Left lung (tissue), 10 donors: Measurements from ENCODE around the gene ADGRB3. TPM values are rescaled to one million over a fixed set of nuclear protein-coding genes. Genes with fewer than 3 reads are reported as not detected.
"Not testable (repeated sequence)": the region's sequence is repeated elsewhere in the genome, so short reads cannot be mapped to it uniquely, and the experiment has no call there.

Experiments used
- ATAC-seq: fragments of 200-7000 bp; cut with Tn5 transposase; one replicate; pipeline ENCODE4 v1.9.1; 2020; ENCODE audit warnings: moderate library complexity
- DNase-seq, 4 donors: peaks; one replicate each; pipeline ENCODE4 v3.0.0-alpha.2; 2013 to 2020
- H3K27ac ChIP-seq, 2 donors: fragments of 200-600 bp; sonication (generic) in 1 of 2; one replicate each; pipeline versions ENCODE4 v1.5.0 to v1.8.0; 2020 to 2021
- H3K27me3 ChIP-seq, 2 donors: fragments of 200-600 bp; sonication (generic) in 1 of 2; one replicate each; pipeline versions ENCODE4 v1.5.0 to v1.8.0; 2020 to 2021
- H3K36me3 ChIP-seq, 2 donors: fragments of 200-600 bp; sonication (generic) in 1 of 2; one replicate each; pipeline versions ENCODE4 v1.5.0 to v1.8.0; 2020 to 2021
- H3K4me1 ChIP-seq, 2 donors: fragments of 200-600 bp; one replicate each; pipeline ENCODE4 v1.8.0; 2021
- H3K4me3 ChIP-seq, 2 donors: fragments of 200-600 bp; sonication (generic) in 1 of 2; one replicate each; pipeline versions ENCODE4 v1.5.0 to v1.8.0; 2020 to 2021; ENCODE audit warnings: mild to moderate bottlenecking in 1 of 2
- H3K9me3 ChIP-seq, 2 donors: fragments of 200-600 bp; sonication (generic) in 1 of 2; one replicate each; pipeline versions ENCODE4 v1.5.0 to v1.8.0; 2020 to 2021
- intact Hi-C, 2 donors: fragments of 100-400 bp; cut with DNase I; formaldehyde crosslinking; loops; one replicate each; pipeline versions ENCODE4 v1.11.2 to v1.14.2; 2022
- polyA plus RNA-seq, 6 donors: library from polyadenylated mRNA; unstranded; fragments of 120-200 nt; gene quantifications; one replicate each; pipeline ENCODE4 v1.2.1, GENCODE V29; 2013; ENCODE audit not compliant: insufficient read length in 6 of 6
- total RNA-seq, 2 donors: library from RNA; stranded (reverse); fragmentation: NEBNext Ultra II Directional; extraction: Animal tissue kit (Norgen Biotek cat#: 25700); gene quantifications; one replicate each; pipeline ENCODE4 v1.2.1, GENCODE V29; 2021
- TF ChIP-seq, protein P1 (sequence below), 2 donors: fragments of 200-600 bp; sonication (generic) in 1 of 2; IDR thresholded peaks; one replicate each; pipeline versions ENCODE4 v1.5.0 to v1.8.0; 2021; ENCODE audit warnings: antibody characterized with exemption in 2 of 2
- donor health status: DM: no; HTN: yes; CAD: no.
- donor health status: DM: no; HTN: no; CAD: no.

ADGRB3 gene
- total and polyA plus RNA-seq, 8 donors: 2.0 to 22.4 (median 13.7) TPM

DNA sequence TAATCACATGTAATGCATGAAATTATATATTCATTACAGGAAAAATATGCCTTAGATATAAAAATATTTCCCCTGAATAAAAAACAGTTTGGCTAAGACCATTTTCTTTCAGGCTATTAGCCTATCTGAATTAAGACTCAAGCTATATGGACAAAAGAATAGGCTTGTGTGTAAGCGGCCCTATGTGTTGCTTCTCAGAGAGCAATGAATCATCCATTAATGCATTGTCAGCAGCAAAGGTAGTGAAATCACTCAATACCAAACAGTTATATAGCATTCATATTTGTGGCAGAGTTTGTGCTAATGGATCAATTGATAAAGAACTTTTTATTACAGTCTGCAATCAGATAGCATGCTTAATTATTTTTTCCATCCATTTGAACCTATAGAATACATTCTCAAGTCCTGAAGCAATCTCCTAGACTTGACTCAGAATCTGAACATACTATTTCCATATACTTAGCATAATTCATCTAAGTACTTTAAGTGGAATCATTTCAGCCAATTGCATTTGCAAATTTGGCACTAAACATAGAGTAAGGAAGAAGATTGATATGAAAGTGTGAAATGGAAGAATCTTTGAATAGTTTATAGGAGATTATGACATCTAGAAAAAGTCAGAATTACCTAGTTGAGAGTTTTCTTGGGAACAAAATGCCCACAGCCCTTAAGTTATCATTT is 112.2 kb downstream of the ADGRB3 start:
- Histone ChIP-seq H3K4me3 (no peak overlapping the region), H3K27me3 (no peaks in the 10 kb centered on the region), H3K36me3 (no peaks in the 10 kb centered on the region), H3K27ac (no peak overlapping the region), H3K4me1 (no peaks in the 10 kb centered on the region), H3K9me3 (no peaks in the 10 kb centered on the region)
- TF ChIP-seq, protein P1, sequence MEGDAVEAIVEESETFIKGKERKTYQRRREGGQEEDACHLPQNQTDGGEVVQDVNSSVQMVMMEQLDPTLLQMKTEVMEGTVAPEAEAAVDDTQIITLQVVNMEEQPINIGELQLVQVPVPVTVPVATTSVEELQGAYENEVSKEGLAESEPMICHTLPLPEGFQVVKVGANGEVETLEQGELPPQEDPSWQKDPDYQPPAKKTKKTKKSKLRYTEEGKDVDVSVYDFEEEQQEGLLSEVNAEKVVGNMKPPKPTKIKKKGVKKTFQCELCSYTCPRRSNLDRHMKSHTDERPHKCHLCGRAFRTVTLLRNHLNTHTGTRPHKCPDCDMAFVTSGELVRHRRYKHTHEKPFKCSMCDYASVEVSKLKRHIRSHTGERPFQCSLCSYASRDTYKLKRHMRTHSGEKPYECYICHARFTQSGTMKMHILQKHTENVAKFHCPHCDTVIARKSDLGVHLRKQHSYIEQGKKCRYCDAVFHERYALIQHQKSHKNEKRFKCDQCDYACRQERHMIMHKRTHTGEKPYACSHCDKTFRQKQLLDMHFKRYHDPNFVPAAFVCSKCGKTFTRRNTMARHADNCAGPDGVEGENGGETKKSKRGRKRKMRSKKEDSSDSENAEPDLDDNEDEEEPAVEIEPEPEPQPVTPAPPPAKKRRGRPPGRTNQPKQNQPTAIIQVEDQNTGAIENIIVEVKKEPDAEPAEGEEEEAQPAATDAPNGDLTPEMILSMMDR (IDR thresholded peaks at IDR 0.05): no peak
- no peak for DNase-seq
- ATAC-seq: no peak
- intact Hi-C loops: no loop called here

GRCh38 chr6:68747832-68748231 is 112.8 kb downstream of the ADGRB3 start:
- DNase-seq, H3K36me3 ChIP-seq, H3K4me1 ChIP-seq, ATAC-seq, H3K27ac ChIP-seq, H3K9me3 ChIP-seq, H3K4me3 ChIP-seq, intact Hi-C loops, H3K27me3 ChIP-seq: not testable (repeated sequence)

DNA sequence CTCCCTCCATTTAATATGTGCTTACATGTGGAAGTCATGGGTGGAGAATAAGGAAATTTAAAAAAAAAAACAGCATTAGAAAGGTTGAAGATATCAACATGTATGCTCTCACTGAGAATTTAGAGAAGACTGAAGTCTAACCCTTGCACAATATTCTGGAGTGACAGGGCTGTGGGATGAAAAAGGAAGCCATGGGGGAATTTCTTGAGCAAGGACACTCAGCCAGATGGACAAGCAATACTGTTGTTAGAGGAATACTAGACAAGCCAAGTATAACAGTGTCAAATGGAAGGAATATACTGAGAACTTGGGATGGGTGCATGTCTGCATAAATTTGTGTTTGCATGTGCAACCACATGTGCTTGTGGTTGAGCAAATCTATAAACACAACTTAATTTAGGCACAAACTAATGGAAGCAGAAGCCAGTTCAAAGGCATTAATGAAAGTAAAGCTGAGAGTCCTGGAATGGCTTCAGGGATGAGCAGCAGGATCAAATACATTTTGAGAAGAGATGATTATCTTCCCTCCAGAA is 119.7 kb downstream of the ADGRB3 start:
- Histone ChIP-seq H3K4me1 (no peaks in the 10 kb centered on the region), H3K36me3 (no peaks in the 10 kb centered on the region), H3K4me3 (no peak overlapping the region), H3K9me3 (no peaks in the 10 kb centered on the region), H3K27ac (no peak overlapping the region), H3K27me3 (no peaks in the 10 kb centered on the region)
- intact Hi-C loops: no loop called here
- ATAC-seq: no peak
- TF ChIP-seq, protein P1 (IDR thresholded peaks at IDR 0.05): no peak
- DNase-seq: no peak

GRCh38 chr6:68756454-68757375 is 121.6 kb downstream of the ADGRB3 start:
- Histone ChIP-seq H3K4me3 (no peak overlapping the region), H3K36me3 (no peaks in the 10 kb centered on the region), H3K4me1 (no peaks in the 10 kb centered on the region), H3K9me3 (no peaks in the 10 kb centered on the region), H3K27ac (no peak overlapping the region), H3K27me3 (no peaks in the 10 kb centered on the region)
- ATAC-seq (peak; percentile 54), DNase-seq (peak in 2 of 4 donors; percentile 65 to 70)
- intact Hi-C loops: no loop called here
- TF ChIP-seq, protein P1 (IDR thresholded peaks at IDR 0.05): no peak

DNA sequence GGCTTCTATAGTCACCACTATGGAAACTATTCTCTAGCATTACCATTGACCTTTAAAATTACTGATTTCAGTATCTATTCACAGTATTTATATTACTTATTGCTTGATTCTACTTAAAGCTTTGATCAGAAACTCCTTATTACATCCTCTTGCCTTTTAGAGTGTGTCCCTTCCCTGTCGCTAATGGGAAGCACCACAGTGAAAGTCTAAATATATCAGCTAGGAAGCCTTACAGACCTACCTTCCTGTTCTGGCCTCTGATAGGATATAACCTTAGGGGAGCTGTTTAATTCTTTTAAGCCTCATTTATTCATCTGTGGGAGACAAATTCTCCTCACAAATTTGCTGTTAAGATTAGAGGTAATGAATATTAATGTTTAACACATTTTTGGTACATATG is 122.7 kb downstream of the ADGRB3 start:
- no peaks in the 10 kb centered on the region for H3K27me3 ChIP-seq
- DNase-seq (no peak), ATAC-seq (no peak)
- TF ChIP-seq, protein P1 (IDR thresholded peaks at IDR 0.05): no peak
- H3K36me3 ChIP-seq: no peaks in the 10 kb centered on the region
- H3K4me1 ChIP-seq: no peaks in the 10 kb centered on the region
- H3K9me3 ChIP-seq: no peaks in the 10 kb centered on the region
- H3K4me3 ChIP-seq: no peak overlapping the region
- no peak overlapping the region for H3K27ac ChIP-seq
- intact Hi-C loops: no loop called here
